ENCODE data around the gene ANKRD12.

DNA sequence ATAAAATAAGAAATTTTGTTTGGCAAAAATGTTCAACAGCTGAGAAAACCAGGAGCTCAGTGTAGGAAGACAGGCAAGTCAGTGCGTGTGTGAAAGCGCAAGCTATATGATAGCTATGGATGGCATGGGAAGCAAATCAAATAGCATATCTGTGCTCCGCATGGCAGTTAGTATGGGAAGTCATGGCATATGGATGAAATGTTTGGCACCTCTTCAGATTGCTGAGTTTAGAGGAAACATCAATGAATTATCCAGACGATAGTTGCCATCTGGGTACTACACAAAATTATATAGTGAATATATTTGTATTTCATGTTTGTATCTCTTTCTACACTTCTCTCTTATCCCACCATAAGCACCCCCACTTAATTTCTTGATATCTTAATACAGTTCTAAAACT is 112.1 kb downstream of the ANKRD12 start:
- TF ChIP-seq CTCF (IDR thresholded peaks at IDR 0.05) (no peak), POLR2A (IDR thresholded peaks at IDR 0.05) (no peak)

Data from Peyer's patch (tissue), 4 donors.